ELR (cell line): ENCODE data around the gene TRIM71.

Experiments
- DNase-seq: peaks from one replicate; pipeline ENCODE4 v3.0.0-alpha.2; 2015; ENCODE audit warnings: low read depth

The TRIM71 gene

DNA sequence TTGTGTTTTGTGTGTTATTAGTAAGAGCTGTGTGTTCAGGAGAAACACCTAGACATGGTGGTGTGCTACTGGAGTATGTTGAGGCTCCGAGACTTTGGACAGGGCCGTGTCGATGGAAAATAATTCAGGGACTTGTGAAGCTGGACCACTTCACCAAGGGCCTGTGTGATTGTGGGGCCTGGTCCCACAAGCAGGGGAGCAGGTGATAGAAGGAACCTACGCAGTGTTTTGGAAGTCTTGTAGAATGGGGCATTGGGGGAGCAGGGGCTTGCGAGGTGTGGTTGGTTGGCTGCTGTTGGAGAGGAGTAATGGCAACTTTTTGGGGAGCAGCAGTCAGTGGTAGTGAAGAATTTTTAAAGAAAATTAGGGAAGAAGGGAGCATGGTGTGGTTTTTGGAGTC is 48.7 kb downstream of the TRIM71 start:
- DNase-seq: no peak

DNA sequence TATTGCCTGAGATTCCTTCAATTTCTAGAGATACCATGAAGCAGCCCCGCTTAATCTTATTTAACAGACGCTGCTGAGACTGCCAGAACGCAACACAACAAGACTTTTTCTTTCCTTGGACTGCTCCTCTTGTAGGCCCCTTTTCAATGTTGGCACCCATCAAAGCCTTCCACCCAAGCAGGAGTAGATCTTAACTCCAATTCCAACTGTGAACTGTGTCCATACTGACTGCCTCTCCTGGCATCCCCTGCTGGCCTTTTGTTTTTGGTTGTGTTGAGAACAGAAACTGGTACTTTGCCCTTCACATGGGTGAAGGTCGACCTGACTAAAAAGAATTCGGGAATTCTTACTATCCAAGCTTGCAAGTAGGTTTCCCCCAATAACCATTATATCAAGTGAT is 50.2 kb downstream of the TRIM71 start:
- DNase-seq: no peak

GRCh38 chr3:32868719-32869512 is 51.1 kb downstream of the TRIM71 start:
- DNase-seq: no peak

- DNase-seq: no peak
Observed at GRCh38 chr3:32869513-32870047, 51.8 kb downstream of the TRIM71 start.

GRCh38 chr3:32870373-32871095 is 52.7 kb downstream of the TRIM71 start:
- no peak for DNase-seq

DNA sequence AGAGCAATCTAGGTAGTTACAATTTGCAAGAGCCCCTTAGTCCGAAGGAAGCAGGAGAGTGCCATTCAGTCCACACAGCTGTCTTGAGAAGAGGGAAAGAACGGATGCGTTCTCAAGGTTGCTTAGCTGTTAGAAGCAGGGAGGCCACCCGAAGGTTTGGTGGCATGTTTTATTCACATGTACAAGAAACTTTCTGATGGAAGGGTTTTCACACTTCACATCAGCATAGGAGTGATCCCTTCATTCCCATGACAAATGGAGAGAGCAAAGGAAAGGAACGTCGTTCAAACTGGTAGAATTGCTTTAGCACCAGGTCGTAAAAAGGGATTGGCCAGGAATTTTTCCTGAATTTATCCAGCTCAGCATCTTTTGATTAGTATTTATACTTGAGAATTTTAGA is 53.5 kb downstream of the TRIM71 start:
- no peak for DNase-seq

DNA sequence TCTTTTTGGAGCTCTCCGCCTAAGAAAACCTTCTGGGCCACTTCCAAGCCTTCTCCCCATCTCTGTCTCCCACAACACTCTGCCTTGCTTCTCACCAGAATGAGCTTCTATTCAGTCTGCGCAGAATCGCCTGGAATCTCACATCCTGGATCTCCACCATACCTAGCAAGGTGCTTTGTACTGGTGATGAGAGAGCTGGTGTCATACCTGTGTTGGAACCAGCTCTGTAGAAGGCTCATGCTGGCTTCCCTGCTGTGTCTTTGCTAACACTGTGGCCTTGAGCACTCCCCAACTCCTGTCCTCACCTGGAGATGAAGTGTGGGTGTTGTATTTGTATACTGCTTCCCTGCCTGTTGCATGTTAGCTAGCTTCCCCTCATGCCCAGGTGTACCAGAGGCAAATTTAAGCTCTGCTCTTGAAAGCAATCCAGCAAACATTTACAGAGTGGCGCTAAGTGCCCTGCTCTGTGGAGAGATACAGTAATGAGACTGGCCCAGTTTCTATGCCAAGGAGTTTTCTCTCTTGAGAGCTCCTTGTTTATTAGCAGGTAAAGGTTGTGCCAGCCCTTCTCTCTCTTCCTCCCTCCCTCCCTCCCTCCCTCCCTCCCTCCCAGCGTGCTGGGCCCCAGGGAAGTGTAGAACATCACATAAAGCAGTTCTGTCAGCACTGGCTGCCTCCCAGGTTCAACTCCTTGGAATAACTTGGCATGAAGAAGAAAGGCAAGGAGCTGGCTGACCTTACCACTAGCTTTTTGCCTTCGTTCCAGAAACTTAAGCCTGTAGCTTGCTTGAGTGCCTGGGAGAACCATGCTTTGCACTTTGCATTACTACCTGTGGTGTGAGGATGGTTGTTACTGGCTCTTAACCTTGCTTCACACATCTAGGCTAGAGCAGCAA is 54.9 kb downstream of the TRIM71 start:
- no peak for DNase-seq

GRCh38 chr3:32873531-32874130 is 55.8 kb downstream of the TRIM71 start:
- DNase-seq: no peak

DNA sequence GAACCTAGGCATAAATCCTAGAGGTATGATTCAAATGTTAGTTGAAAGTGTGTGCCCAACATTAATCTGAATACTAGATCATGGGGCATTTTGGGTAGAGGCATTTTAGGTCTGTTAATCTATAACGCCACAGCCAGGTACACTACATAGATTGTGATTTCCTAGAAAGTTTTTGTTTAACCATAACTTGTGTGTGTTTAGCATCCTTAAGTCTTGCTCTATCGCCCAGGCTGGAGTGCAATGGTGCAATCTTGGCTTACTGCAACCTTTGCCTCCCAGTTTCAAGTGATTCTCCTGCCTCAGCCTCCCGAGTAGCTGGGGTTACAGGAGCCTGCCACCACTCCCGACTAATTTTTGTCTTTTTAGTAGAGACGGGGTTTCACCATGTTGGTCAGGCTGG is 59.1 kb downstream of the TRIM71 start:
- no peak for DNase-seq

- DNase-seq: no peak
Observed at GRCh38 chr3:32877598-32877997, 59.8 kb downstream of the TRIM71 start.

DNA sequence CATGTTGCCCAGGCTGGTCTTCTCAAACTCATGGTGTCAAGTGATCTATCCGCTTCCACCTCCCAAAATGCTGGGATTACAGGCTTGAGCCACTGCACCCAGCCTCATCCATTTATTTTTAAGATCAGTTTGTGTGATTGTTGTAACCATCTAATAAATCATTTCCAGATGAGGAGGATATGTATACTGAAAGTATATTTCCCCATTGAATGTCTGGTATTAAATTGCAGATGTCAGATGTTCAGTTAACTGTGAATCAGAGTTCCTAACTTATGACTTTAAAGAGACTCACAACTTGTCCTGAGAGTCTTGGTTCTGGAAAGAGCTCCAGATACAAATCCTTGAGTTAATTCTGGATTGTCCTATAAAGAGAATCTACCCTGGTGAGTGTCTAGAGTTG is 62.4 kb downstream of the TRIM71 start:
- DNase-seq: no peak

DNA sequence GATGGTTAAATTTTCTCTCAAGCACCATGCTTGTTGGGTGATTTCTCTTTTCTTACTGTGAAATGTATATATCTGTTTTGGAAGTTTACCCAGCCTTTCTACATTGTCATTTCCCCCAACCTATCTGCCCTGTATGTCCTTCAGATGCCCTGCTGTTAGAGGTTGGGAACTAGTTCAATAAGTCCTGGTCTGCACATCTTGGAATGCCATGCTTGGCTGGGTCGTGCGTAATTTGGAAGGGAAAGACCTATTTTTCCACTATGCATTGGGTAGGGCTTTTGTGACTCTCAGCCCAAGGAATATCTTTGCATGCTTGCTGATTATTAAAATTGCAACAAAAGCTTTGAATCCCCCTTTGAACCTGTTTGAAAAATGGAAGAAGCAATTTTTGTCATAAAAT is 63.8 kb downstream of the TRIM71 start:
- DNase-seq: no peak

DNA sequence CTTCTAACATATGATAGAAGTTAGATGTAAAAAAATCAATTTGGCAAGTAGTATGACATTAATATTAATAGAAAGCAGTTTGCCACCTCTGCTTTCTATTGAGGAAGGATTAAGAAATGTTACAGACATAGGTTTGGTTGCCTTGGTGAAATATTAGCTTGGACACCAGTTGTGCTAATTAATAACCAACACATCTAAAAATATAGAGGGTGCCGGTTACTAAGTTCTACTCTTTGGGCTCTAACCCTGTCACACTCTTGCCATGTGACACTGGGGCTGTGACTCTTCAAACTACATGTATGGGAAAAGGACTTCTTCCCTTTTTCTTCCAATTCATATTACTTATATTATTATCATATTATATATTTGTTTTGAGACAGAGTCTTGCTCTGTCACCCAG is 64.4 kb downstream of the TRIM71 start:
- DNase-seq: no peak

DNA sequence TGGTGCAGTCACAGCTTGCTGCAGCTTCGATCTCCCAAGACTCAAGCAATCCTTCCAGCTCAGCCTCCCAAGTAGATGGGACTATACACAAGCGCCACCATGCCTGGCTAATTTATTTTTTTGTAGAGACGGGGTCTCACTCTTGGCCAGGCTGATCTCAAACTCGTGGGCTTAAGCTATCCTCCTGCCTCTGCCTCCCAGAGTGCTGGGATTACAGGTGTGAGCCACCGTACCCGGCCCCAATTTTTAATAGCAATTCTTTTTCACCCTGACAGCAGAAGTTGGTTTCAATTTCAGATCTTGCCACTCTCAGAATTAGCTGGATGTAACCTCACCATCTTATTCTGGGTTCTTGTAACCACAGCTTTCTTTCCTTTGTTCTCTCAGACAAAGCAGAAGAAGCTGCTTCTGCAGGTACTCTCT is 64.8 kb downstream of the TRIM71 start:
- no peak for DNase-seq

DNA sequence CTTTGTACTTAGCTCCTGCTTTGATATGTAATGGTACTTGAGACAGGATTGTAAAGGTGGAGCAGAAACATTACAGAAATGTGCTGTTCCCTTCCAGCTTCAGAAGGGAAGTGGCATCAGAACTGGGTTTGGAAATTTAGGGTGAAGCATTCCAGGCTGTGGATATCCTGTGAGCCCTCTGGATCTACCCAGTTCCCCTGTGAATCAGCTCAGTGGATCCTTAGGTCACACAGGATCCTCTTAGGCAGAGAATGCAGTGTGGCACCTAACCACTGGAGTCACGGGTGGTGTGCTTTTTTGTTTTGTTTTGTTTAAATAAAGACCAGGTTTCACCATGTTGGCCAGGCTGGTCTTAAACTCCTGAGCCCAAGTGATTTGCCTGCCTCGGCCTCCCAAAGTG is 66.0 kb downstream of the TRIM71 start:
- no peak for DNase-seq

GRCh38 chr3:32884591-32884990 is 66.8 kb downstream of the TRIM71 start:
- no peak for DNase-seq

GRCh38 chr3:32885283-32885901 is 67.6 kb downstream of the TRIM71 start:
- DNase-seq: no peak

DNA sequence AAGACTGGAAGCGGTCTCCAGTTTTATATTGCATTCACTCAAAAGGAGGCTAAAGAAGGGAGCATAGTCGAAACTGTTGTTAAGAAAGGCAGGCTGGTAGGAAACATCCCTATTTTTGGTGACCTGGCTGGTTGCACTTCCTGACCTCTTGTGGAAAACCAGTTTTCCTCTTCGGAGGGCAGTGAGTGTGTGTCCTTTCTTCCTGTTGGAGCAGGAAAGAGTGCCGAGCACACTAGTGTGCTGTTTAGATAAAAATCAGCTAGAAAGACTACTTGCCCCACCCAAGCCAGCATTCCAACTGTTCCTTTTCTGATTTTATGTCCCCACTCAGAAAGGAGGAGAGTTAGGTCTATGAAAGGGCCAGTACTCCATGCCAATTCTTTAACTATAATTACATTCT is 68.5 kb downstream of the TRIM71 start:
- no peak for DNase-seq

GRCh38 chr3:32886911-32887310 is 69.1 kb downstream of the TRIM71 start:
- no peak for DNase-seq

DNA sequence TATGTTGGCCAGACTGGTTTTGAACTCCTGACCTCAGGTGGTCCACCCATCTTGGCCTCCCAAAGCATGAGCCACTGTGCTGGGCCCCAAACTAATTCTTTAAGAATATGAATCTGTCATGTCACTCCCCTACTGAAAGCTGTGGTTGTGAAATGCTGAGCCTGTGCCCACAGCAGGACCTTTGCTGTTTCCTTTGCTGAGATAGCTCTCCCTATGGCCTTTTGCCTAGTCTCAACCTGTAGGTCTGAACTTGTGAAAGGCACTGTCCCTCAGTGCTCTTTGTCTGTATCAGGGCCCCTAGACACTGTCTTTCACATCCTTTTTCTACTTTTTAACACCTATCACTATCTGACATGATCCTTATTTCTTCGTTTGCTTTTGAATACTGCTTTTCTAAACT is 70.9 kb downstream of the TRIM71 start:
- no peak for DNase-seq
